GM19240 (cell line): Measurements from ENCODE around the gene MAP3K10.
"Not testable (repeated sequence)": the region's sequence is repeated elsewhere in the genome, so short reads cannot be mapped to it uniquely, and the experiment has no call there.

ENCODE experiments used
- DNase-seq: peaks from one replicate; pipeline ENCODE4 v3.0.0; 2011; ENCODE audit warnings: low spot score; ENCODE audit not compliant: insufficient read length

Gene MAP3K10

DNA sequence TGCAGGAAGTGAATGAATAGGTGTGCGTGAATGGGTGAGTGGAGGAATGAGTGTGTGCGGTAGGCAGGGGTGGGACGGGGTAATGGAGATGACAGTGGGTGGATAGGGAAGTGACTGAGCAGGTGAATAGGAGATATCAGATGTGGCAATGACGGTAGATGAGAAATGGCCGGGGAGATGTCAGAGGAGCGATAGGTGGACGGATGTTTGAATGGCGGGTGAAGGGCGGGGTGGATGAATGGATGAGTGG, 25.5 kb downstream of the MAP3K10 start:
- DNase-seq, result no peak

DNA sequence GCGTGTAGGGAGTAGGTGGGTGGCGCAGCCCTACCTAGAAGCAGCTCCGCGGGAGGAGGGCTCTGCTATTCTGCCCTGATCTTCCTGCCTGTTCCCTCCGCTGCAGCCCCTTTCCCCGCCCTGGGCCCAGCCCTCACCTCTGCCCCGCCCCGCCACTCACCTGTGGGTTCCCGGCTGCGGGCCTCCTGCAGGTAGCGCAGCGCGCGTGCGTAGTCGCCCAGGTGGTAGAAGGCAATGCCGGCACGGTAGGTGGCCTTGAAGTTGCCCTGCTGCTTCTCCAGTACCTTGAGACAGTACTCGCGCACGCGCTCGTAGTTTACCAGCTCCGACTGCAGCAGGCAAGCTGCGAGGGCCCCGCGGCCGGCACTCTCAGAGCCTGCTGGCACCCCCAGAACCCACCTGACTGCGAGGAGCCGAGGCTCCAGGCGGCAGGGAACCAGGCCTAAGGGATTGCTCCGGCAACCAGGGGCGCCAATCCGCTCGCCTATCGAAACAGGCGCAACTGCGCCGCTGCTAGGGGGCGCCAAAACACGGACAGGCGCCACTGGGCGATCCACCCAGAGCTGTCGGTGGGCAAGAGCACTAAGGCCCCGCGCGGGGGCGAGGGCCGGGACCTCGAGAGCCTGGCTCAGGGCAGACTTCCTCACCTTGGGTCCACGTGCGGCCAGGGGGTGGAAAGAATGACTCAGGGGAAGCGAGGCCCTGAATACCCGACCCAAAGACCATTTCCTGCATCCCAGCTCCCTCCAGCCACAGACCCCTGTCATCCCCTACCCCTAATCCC, 26.0 kb downstream of the MAP3K10 start:
- no peak for DNase-seq

DNA sequence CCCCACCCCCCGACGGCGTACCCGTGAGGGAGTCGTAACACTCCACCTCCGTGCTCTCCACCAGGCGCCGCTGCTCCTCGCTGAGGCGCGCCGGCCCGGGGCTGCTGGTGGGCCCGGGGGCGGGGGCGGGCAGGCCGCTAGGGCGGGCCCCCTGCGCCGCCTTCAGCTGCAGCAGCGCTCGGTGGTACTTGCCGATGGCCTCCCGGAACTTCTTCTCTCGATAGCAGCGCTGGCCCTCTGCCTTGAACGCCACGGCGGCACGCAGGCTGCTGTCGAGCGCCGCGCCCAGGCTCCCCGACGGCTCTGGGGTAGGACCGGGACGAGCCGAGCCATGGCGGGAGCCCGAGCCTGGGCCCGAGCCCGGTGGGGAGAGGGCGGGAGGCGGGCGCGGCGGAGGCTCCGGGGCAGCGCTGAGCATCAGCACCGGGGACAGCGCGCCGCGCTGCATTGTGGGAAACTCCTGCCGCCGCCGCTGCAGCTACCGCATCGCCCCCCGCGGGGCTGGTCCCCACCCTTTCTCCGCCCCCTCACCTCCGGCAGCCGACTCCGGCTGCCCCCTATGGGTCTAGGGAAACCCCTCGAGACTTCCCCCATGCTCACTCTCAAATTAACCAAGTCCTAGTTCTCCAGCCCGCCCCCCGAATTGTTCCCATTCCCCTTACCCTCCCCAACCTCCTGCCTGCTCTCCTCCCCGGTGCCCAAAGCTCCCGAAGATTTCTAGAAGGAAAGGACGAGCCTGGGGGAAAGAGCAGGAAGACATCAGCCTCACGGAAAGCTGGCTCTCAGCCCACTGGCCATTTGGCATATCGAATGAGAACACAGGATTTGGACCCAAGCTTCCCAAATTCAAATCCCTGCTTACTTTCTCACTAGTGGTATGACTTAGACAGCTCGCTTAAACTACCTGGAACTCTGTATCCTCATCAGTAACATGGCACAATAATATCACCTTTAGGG, 27.0 kb downstream of the MAP3K10 start, which contains the start of gene TTC9B:
TSS of gene TTC9B (minus strand) at position 451 of the 957 bp plus-strand sequence. CDS start at position 448, 3 bp downstream.
- no peak for DNase-seq

DNA sequence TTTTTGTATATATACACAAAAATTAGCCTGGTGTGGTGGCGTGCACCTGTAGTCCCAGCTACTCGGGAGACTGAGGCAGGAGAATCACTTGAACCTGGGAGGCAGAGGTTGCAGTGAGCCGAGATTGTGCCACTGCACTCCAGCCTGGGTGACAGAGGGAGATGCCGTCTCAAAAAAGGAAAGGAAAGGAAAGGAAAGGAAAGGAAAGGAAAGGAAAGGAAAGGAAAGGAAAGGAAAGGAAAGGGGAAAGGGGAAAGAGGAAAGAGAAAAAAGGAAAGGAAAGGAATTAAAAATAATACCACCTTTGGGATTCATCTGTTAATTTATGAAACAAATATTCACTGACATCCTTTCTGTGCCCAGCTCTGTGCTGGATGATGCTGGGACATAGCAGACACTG, 27.8 kb downstream of the MAP3K10 start:
- DNase-seq, result not testable (repeated sequence)

DNA sequence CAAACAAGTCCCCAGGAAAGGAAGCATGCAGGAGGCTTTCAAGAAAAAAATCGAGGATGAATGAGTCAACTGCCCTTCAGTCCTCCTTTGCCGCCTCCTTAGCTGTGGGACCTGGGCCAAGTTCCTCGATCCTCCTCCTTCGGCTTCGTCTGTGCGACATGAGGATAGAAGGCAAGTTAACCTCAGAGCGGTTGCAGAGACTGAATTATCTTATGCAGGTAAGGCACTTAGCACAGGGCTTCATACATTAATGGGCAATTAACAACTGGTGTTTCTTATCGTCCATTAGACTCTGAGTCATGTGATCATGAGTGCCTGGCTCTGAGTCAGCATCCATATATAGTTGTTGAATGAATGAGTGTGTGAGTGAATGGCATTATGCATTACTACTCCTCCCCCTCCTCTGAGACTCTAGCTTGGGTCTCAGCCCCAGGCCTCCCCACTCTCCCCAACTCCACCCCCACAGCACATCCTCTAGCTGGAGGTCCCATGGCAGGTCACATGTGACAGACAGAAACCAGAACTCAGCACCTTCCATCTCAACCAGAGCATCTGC, 28.6 kb downstream of the MAP3K10 start:
- DNase-seq, result no peak

DNA sequence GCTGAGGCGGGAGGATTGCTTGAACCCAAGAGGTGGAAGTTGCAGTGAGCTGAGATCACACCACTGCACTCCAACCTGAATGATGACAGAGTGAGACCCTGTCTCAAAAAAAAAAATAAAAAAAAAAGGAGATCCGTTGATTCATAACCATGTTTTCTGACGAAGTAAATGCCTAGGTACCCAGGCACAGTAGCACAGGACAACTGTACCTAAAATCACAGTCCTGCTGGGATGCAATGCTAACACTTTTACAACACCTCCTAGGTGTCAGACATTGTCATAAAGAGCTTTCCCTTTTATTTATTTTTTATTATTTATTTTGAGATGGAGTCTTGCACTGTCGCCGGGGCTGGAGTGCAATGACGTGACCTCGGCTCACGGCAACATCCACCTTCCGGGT, 29.4 kb downstream of the MAP3K10 start:
- no peak for DNase-seq

DNA sequence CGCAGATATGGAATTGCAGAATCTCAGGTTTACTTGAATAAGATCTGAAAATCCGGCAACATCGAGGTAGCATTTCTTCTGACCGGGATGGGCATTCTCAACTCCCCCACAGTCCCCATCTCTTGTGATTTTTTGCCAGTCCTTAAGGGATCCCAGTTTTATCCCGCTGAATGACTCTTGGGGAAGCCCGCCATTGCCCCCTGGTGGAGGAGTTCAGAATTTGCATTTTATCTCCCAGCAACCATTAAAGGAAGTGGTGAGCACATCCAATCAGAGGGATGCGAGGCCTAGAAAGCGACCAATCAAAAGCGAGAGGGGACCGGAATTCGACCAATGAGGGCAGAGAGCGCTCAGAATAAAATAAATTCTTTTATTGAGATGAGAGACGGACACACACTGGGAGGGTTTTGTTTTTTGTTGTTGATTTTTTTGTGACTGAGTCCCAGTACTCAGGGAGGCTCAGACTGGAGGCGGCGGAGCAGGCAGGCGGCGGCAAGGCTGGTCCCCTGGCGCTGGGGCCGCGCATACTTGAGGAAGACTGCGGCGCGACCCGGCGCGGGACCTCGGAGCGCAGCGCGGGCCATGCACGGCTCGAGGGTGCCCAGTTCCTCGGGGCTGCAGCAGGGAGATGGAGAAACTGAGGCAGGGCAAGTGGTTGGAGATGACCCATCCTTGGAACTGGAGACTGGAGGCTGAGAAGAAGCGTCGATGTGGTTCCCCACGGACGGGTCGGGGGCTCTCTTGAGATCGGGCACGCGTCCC, 30.8 kb downstream of the MAP3K10 start:
- peak; percentile 98 for DNase-seq

DNA sequence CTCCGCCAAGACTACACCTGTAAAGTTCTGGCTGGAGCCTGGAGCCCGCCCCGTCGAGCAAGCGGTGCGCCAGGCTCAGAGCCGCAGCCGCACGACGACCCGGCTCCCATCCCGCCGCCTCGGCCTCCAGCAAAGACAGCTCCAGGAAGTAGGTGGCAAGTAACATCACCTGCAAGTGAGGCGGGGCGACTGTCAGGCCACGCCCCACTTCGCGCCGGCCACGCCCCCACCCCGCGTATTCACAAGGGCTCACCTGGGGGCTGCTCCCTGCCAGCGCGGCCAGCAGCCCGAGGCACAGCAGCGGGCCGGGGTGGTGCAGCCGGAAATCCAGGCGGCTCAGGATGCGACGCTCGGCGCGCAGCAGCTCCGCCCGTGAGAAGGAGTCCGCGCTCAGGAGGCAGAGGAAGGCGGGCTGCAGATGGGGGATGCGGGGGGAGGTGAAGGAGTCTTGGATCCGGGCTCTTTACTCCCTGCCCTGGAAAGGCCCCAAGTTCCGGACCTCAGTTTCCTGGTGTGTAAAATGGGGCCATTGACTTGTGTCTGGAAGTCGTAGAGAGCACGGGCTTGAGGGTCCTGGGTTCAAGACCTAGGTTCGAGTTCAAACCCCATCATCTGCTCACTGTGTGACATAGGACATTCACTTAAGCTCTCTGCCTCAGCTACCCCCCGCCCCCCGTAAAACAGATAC, 32.1 kb downstream of the MAP3K10 start:
- no peak for DNase-seq

DNA sequence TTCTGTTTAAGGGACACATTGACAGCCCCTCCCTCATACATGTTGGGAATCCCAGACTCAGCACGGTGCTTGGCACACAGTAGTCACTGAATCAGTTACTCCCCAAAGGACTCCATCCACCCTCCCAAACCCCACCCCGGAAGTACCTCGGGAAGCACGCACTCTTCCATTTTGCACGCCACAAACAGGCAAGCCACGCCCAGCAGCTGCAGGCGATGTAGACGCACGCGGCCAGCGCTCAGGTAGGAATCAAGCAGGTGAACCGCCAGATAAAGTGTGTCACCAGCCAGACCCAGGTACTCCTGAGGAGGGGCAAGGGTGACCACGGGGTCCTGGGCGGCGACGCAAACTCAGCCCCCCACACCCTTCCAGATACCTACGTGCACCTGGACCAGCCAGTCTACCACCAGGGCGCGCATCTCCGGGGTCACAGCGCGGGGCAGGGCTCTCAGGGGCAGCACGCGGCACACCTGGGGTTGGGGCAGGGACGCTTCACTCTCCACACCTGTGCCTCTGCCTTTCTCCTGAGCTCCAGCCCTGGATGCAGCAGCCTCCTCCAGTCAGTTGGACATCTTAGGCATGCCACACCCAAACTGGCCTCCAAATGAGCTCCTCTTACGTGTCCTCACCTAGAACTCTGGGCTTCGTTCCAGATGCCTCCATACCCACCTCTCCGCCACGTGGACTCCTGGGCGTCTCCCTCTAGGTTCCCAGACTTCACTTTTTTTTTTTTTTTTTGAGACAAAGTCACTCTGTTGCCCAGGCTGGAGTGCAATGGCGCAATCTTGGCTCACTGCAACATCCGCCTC, 33.3 kb downstream of the MAP3K10 start:
- DNase-seq, result no peak

DNA sequence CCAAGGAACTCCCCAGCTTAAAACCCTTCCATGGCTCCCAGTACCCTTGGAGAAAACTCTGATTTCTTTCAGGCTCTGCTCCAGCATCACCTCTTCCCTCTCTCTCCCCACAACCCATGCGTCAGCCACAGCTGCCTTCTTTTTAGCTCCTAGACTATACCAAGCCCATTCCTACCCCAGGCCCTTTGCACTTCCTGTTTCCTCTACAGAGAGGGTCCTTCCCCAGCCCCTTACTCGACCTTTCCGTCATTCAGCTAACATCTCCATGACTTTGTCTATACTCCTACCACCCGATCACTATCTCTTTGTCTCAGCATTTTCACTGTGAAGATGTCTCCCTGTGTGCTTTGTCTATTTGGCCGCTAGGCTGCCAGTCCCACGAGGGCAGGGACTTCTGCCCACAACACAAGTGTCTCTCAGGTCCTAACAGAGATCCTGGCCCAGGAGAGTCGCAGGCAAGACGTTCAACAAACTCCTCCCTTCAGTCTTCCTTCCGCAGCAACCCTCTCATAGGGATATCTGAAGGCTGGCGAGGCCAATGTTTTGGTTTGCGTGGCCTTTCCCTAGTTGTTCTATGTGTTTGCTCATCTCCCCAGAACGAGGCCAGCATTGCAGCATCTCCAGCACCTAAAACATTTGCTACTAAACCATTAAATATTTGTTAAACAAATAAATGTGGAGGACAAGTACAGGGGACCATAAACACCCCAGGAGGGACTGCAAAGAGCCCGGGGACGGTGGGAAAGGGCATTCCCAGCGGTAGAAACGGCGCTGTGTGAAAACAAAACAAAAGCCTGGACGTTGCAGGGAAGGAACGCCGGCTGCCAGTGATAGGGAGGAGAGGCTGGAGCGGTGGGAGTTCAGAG, 34.4 kb downstream of the MAP3K10 start:
- no peak for DNase-seq

DNA sequence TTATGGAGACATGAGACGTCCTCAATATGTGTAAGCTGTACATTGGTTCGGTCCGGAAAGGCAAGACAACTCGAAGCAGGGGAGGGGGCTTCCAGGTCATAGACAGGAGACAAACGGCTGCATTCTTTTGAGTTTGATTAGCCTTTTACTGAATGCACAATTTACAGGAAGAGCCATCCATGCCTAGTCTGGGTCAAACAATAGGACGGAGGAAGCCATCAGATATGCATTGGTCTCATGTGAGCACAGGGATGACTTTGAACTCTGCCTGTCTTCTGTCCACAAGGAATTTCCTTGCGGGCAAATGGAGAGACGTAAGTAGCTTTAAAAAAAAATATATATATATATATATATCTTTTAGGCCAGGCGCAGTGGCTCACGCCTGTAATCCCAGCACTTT, 37.1 kb downstream of the MAP3K10 start:
- no peak for DNase-seq

DNA sequence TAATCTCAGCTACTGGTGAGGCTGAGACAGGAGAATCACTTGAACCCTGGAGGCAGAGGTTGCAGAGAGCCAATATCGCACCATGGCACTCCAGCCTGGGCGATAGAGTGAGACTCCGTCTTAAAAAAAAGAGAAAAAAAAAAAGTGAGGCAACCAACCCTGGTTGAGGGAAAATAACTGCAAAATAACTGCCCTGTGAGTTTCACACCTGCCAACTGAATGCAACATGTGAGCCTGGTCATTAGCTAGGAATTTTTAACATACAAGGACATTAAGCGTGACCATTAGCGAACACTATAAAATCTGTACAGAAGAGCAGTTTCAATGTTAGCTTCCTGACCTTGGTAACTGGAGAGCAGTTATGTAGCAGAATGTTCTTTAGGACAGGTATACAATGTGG, 37.6 kb downstream of the MAP3K10 start:
- no peak for DNase-seq

DNA sequence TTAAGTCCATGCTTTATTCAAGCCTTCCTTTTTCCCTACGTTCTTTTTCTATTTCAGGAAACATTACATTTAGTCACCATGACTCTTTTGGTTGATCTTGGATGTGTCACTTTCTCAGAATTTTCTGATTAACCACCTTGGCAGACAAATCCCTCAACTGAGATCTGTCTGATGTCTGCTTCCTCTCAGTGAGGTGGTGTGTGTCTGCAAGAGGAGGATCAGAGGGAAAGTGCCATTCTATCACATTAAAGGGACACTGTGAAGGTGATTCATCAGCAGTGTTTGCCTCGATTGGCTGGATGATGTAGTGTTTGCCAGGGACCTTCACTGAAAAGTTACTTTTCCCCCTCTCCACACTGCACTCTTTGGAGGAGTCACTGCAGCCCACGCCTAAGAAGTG, 38.3 kb downstream of the MAP3K10 start:
- no peak for DNase-seq

DNA sequence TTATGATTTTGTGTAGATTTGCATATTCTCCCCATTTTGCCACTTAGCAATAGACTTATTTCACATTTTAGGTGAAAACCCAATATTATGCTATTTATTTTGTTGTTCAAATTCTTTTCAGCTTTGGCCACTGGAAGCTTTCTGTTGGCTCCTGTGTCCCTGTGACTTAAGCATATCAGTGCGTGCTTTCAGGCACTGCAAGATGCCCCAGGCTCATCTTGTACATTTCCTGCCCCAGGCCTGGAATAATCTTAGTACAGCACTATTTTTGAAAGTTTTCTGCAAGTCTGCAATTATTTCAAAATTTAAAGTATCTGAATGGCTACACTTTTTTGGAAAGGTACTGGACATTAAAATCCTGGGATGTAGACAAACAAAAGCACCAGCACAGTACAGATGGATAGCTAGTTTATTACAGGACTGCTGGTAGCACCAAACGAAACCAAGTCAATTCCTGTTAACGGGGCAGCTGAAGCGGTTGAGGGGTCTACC, 38.7 kb downstream of the MAP3K10 start:
- no peak for DNase-seq

DNA sequence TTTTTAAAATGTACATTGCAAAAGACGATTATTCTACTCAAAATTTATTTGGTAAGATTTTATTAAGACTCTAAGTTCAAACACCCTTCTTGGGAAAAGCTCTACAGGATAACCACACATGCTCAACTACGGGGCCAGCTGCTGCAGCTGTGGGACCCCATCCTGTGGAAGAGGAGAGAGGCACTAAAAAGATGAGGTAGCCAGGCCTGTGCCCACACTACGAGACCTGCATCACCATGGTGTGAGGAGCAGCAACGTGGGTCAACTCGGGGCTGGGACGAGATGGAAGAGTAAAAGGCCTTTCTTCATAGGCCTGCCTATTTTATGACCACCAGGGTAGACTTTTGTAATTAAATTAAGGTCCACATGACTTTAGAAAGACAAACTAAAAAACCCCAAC, 39.8 kb downstream of the MAP3K10 start:
- no peak for DNase-seq

DNA sequence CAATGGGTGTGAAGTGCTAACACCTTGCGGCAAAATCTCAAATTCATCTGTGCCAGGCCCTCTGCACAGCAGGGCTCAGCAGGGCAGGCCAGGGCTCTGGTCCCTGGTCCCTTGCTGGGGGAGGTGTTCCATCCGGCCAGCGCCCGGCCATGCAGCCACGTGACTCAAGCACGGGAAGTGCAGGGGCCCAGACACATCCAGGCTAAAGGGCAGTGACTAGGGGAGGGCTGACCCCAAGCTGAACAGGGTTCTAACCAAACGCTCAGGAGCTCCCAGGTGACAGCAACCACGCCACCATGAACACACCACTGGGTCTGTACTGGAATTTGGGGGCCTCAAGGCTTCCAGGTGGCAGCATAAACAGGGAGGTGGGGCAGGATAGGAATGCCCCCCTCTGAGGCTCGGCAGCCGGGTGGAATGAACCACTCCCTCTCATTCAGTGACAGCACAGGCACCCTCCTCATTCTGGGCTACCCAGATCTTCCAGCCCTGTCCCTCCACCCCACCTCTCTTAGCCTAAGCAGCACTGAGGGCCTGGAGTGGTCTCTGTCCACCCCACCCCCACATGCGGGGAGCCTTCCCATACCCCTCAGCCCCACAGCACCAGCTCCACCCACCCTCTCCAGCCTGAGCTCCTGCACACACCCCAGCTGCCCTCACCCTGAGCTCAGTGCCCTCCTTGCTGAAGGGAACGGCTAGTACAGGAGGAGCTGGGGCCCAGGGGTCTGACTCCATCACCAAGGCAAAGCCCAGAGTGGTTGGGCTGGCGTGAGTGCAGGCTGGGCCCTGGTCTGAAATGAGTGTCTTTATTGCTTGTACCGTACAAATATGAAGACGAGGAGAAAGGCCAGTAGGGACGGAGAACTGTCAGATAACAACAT, 40.6 kb downstream of the MAP3K10 start:
- no peak for DNase-seq

DNA sequence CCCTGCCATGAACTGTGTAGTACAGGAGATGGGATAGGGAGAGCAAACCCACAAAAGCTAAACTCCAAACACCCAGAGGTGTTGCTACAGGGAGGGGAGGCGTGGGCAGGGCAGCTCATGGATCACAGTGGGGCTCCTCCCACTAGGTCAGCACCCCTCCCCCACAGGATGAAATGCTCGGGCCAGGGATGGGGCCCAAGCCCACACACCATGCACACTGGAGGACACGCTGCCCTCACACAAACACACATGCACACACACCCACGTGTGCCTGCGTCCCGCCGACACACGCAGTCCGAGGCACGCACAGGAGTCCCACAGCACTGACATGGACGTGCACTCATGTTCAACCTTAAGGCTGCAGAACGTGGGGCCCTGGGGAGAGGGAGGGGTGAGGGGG, 41.3 kb downstream of the MAP3K10 start:
- no peak for DNase-seq
